Gastroesophageal sphincter (tissue), 3 donors: Measurements from ENCODE around the gene MCTP1.

Experiments
- CTCF ChIP-seq, 4 experiments: fragments of 200-600 bp in 2 of 4; fragments of 450-650 bp in 2 of 4; sonication (generic) in 1 of 4; IDR thresholded peaks; one replicate each; pipeline ENCODE4 v1.5.1; 2017 to 2019; ENCODE audit warnings: antibody characterized with exemption in 4 of 4, mild to moderate bottlenecking in 2 of 4, moderate library complexity in 2 of 4
- EP300 ChIP-seq: sonication (generic); formaldehyde crosslinking; IDR thresholded peaks from one replicate; pipeline ENCODE4 v1.6.1; 2017; ENCODE audit warnings: antibody characterized with exemption, mild to moderate bottlenecking
- POLR2A ChIP-seq, 2 donors: fragments of 450-650 bp; IDR thresholded peaks; one replicate each; pipeline ENCODE4 v1.6.1; 2017; ENCODE audit warnings: antibody characterized with exemption in 2 of 2, mild to moderate bottlenecking in 2 of 2, moderate library complexity in 1 of 2

- TF ChIP-seq POLR2A (IDR thresholded peaks at IDR 0.05) (no peak), EP300 (no peak), CTCF (IDR thresholded peaks at IDR 0.05) (no peak)
Observed at GRCh38 chr5:94967525-94967924, 317.4 kb downstream of the MCTP1 start.
